WTC11 (cell line): Measurements from ENCODE around the gene TEX36. TPM values are rescaled to one million over a fixed set of nuclear protein-coding genes. Genes with fewer than 3 reads are reported as not detected.

ENCODE experiments used
- ATAC-seq: fragments of 200-7000 bp; cut with Tn5 transposase; 2 replicates; pipeline ENCODE4 v1.10.0; 2021; ENCODE audit warnings: mild to moderate bottlenecking, moderate library complexity
- CTCF ChIA-PET: fragments of 300-600 bp; sonication (Branson Sonifier 250); formaldehyde crosslinking; loops from one replicate; lab custom pipeline; 2021; ENCODE audit warnings: antibody characterized with exemption; lab: Charles Lee
- POLR2A ChIA-PET: fragments of 350-600 bp; sonication (Branson Sonifier 250); formaldehyde crosslinking; loops from one replicate; lab custom pipeline; 2021; ENCODE audit warnings: antibody characterized with exemption; lab: Charles Lee
- DNase-seq: peaks from one replicate; pipeline ENCODE4 v3.0.0; 2021; ENCODE audit warnings: low spot score
- H3K27ac Mint-ChIP-seq: 2 replicates; pipeline ENCODE4 v1.8.0; 2021; ENCODE audit warnings: mixed read lengths
- H3K27me3 Mint-ChIP-seq: 2 replicates; pipeline ENCODE4 v1.8.0; 2021; ENCODE audit warnings: low read depth, mild to moderate bottlenecking, moderate library complexity, mixed read lengths
- H3K36me3 Mint-ChIP-seq: 2 replicates; pipeline ENCODE4 v1.8.0; 2021; ENCODE audit warnings: mixed read lengths
- H3K4me1 Mint-ChIP-seq: 2 replicates; pipeline ENCODE4 v1.8.0; 2022; ENCODE audit warnings: mixed read lengths
- H3K4me3 Mint-ChIP-seq: 2 replicates; pipeline ENCODE4 v1.8.0; 2021; ENCODE audit warnings: mild to moderate bottlenecking, moderate library complexity, mixed read lengths
- H3K9me3 Mint-ChIP-seq: 2 replicates; pipeline ENCODE4 v1.8.0; 2021; ENCODE audit warnings: mixed read lengths
- AFF4 ChIP-seq: sonication (generic); formaldehyde crosslinking; IDR thresholded peaks from 2 replicates; pipeline ENCODE4 v1.8.1; 2023; ENCODE audit warnings: mild to moderate bottlenecking, missing genetic modification reagents, borderline replicate concordance
- ATF1 ChIP-seq: sonication (generic); formaldehyde crosslinking; IDR thresholded peaks from 2 replicates; pipeline ENCODE4 v1.8.1; 2023; ENCODE audit warnings: mild to moderate bottlenecking, moderate library complexity, missing genetic modification reagents
- ATF6 ChIP-seq: sonication (generic); formaldehyde crosslinking; IDR thresholded peaks from 2 replicates; pipeline ENCODE4 v1.8.1; 2023; ENCODE audit warnings: mild to moderate bottlenecking, missing genetic modification reagents
- ERG ChIP-seq: fragments of 250-450 bp; sonication (Bioruptor Pico); IDR thresholded peaks from 2 replicates; pipeline ENCODE4 v1.8.0; 2021; ENCODE audit warnings: mild to moderate bottlenecking
- ESRRA ChIP-seq: sonication (generic); formaldehyde crosslinking; IDR thresholded peaks from 2 replicates; pipeline ENCODE4 v1.8.1; 2022; ENCODE audit warnings: mild to moderate bottlenecking, missing genetic modification reagents, borderline replicate concordance
- FOXJ3 ChIP-seq: sonication (generic); formaldehyde crosslinking; IDR thresholded peaks from 2 replicates; pipeline ENCODE4 v1.9.0; 2021; ENCODE audit warnings: missing genetic modification reagents, mild to moderate bottlenecking, borderline replicate concordance
- GRHL2 ChIP-seq: fragments of 250-450 bp; sonication (Bioruptor Pico); IDR thresholded peaks from 2 replicates; pipeline ENCODE4 v1.8.0; 2022; ENCODE audit warnings: mild to moderate bottlenecking, moderate library complexity; ENCODE audit not compliant: insufficient replicate concordance, severe bottlenecking
- GTF2I ChIP-seq: fragments of 250-450 bp; sonication (Bioruptor Pico); conservative IDR thresholded peaks from 2 replicates; pipeline ENCODE4 v1.4.0; 2021; ENCODE audit warnings: mild to moderate bottlenecking
- IRF2 ChIP-seq: sonication (generic); formaldehyde crosslinking; IDR thresholded peaks from 2 replicates; pipeline ENCODE4 v1.8.0; 2022; ENCODE audit warnings: low read depth, missing genetic modification reagents, borderline replicate concordance
- NR1H2 ChIP-seq: sonication (generic); formaldehyde crosslinking; IDR thresholded peaks from 2 replicates; pipeline ENCODE4 v1.9.0; 2021; ENCODE audit warnings: mild to moderate bottlenecking, moderate library complexity, missing genetic modification reagents
- OVOL2 ChIP-seq: fragments of 250-450 bp; sonication (Bioruptor Pico); IDR thresholded peaks from 2 replicates; pipeline ENCODE4 v1.9.0; 2021; ENCODE audit warnings: mild to moderate bottlenecking, borderline replicate concordance
- PRDM15 ChIP-seq: sonication (generic); formaldehyde crosslinking; IDR thresholded peaks from 2 replicates; pipeline ENCODE4 v1.8.0; 2022; ENCODE audit warnings: missing genetic modification reagents
- ZNF512 ChIP-seq: sonication (generic); formaldehyde crosslinking; IDR thresholded peaks from 2 replicates; pipeline ENCODE4 v1.8.1; 2022; ENCODE audit warnings: missing genetic modification reagents, borderline replicate concordance
- total RNA-seq: library from RNA; stranded (reverse); gene quantifications from 3 replicates; pipeline ENCODE4 v1.2.3, GENCODE V29; 2021

The TEX36 gene
- total RNA-seq, 1 experiment from 2014 or later = not detected

- Mint-ChIP-seq H3K9me3 (0 out of 2 replicates have a peak, but pooled peaks cover 6% of the 10 kb centered on the region), H3K4me3 (no peak overlapping the region), H3K36me3 (no peaks in the 10 kb centered on the region), H3K27me3 (peaks cover 3% of the 10 kb centered on the region; the same call in 1 of the 2 replicates), H3K27ac (no peak overlapping the region), H3K4me1 (peaks cover 3% of the 10 kb centered on the region; the same call in 1 of the 2 replicates)
- ChIA-PET CTCF (interaction anchor here (0.7 kb wide), 1 partner anchor 51 kb away, joined by 3 read pairs; no protein-coding TSS in a partner anchor), POLR2A (no interaction called here)
- ATAC-seq (no peak), DNase-seq (no peak)
- TF ChIP-seq ESRRA (CRISPR knock-in tag) (no peak), ATF6 (CRISPR knock-in tag) (no peak), GTF2I (CRISPR knock-in tag) (no peak), AFF4 (CRISPR knock-in tag) (no peak), FOXJ3 (CRISPR knock-in tag) (no peak), ZNF512 (no peak), NR1H2 (CRISPR knock-in tag) (no peak), ATF1 (CRISPR knock-in tag) (no peak), ERG (CRISPR knock-in tag) (no peak), PRDM15 (CRISPR knock-in tag) (no peak), GRHL2 (CRISPR knock-in tag) (no peak), OVOL2 (CRISPR knock-in tag) (no peak), IRF2 (CRISPR knock-in tag) (no peak)
Measured at GRCh38 chr10:125611216-125611615, 71.7 kb downstream of the TEX36 start.
